Glutamatergic neuron (in vitro differentiated cells): ENCODE measurements around the gene PHKB. TPM values are rescaled to one million over a fixed set of nuclear protein-coding genes. Genes with fewer than 3 reads are reported as not detected.

Source experiments
- DNase-seq: peaks from one replicate; pipeline ENCODE4 v3.0.0; 2022
- H3K27ac Mint-ChIP-seq: one replicate; pipeline ENCODE4 v1.8.0; 2020; ENCODE audit warnings: mild to moderate bottlenecking, mixed read lengths, inconsistent platforms; ENCODE audit not compliant: unreplicated experiment
- H3K27me3 Mint-ChIP-seq: one replicate; pipeline ENCODE4 v1.8.0; 2020; ENCODE audit warnings: mild to moderate bottlenecking, moderate library complexity, mixed read lengths, inconsistent platforms; ENCODE audit not compliant: unreplicated experiment
- H3K36me3 Mint-ChIP-seq: one replicate; pipeline ENCODE4 v1.8.0; 2020; ENCODE audit warnings: mild to moderate bottlenecking, mixed read lengths, inconsistent platforms; ENCODE audit not compliant: unreplicated experiment
- H3K4me1 Mint-ChIP-seq: one replicate; pipeline ENCODE4 v1.8.0; 2020; ENCODE audit warnings: mild to moderate bottlenecking, low read depth, mixed read lengths, inconsistent platforms; ENCODE audit not compliant: unreplicated experiment
- H3K4me3 Mint-ChIP-seq: one replicate; pipeline ENCODE4 v1.8.0; 2020; ENCODE audit warnings: mild to moderate bottlenecking, mixed read lengths, inconsistent platforms; ENCODE audit not compliant: unreplicated experiment
- H3K9me3 Mint-ChIP-seq: one replicate; pipeline ENCODE4 v1.8.0; 2020; ENCODE audit warnings: mild to moderate bottlenecking, moderate library complexity, mixed read lengths, inconsistent platforms; ENCODE audit not compliant: unreplicated experiment
- total RNA-seq: library from RNA; stranded (reverse); fragmentation: NEBNext Ultra II Directional; extraction: Animal tissue kit (Norgen Biotek cat#: 25700); gene quantifications from one replicate; pipeline ENCODE4 v1.2.1, GENCODE V29; 2021; ENCODE audit not compliant: unreplicated experiment
- TF ChIP-seq, protein P1 (sequence below): fragments of 200-600 bp; sonication (generic); IDR thresholded peaks from one replicate; pipeline ENCODE4 v1.5.0; 2021; ENCODE audit not compliant: partially characterized antibody, unreplicated experiment

The PHKB gene
- total RNA-seq, 1 donor from 2014 or later, result 123 TPM

DNA sequence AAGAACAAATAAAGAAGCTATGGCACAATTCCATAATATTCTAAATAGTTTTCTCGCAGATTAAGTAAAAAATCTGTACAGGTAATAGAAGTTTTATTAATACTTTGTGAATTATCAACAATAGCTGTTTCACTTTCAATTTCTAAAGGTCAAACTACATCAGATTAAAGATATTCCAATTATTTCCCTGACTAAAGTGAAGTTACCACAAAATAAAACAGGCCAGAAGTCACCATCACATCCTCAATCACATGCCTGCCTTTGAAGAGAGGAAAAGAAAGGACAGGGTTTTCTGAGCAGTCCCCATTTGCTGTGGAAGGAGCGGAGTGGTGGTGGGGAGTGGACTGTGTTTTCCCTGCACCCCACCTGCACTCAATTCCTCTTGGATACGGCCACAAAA is 11.3 kb upstream of the PHKB start:
- Mint-ChIP-seq H3K9me3 (no peaks in the 10 kb centered on the region), H3K4me1 (no peaks in the 10 kb centered on the region), H3K4me3 (no peak overlapping the region), H3K27ac (no peak overlapping the region), H3K36me3 (no peaks in the 10 kb centered on the region), H3K27me3 (no peaks in the 10 kb centered on the region)
- TF ChIP-seq, protein P1, sequence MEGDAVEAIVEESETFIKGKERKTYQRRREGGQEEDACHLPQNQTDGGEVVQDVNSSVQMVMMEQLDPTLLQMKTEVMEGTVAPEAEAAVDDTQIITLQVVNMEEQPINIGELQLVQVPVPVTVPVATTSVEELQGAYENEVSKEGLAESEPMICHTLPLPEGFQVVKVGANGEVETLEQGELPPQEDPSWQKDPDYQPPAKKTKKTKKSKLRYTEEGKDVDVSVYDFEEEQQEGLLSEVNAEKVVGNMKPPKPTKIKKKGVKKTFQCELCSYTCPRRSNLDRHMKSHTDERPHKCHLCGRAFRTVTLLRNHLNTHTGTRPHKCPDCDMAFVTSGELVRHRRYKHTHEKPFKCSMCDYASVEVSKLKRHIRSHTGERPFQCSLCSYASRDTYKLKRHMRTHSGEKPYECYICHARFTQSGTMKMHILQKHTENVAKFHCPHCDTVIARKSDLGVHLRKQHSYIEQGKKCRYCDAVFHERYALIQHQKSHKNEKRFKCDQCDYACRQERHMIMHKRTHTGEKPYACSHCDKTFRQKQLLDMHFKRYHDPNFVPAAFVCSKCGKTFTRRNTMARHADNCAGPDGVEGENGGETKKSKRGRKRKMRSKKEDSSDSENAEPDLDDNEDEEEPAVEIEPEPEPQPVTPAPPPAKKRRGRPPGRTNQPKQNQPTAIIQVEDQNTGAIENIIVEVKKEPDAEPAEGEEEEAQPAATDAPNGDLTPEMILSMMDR, result no peak
- DNase-seq, result no peak

DNA sequence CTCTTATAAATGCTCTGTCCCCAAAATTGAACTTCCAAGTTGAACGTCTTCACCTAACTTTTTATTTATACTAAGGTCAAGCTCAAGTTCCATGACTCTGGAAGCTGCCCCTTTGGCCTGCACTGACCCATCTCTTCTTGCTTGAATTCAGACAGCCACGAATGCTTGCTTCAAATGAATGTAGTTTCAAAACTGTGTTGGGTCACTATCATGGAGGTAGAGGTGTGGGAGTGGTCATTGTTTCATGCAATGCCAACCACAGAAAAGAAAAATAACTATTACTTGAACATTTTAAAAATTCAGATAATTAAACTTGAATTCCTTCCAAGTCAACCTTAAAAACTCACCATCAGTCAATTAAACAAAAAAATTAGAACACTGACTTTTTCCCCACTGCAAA is 2.8 kb upstream of the PHKB start:
- no peak for DNase-seq
- H3K4me1 Mint-ChIP-seq, result peaks cover 12% of the 10 kb centered on the region
- H3K9me3 Mint-ChIP-seq, result peaks cover 5% of the 10 kb centered on the region
- TF ChIP-seq, protein P1, result no peak
- H3K27ac Mint-ChIP-seq, result no peak overlapping the region
- no peaks in the 10 kb centered on the region for H3K36me3 Mint-ChIP-seq
- H3K27me3 Mint-ChIP-seq, result peaks cover 2% of the 10 kb centered on the region
- no peak overlapping the region for H3K4me3 Mint-ChIP-seq

DNA sequence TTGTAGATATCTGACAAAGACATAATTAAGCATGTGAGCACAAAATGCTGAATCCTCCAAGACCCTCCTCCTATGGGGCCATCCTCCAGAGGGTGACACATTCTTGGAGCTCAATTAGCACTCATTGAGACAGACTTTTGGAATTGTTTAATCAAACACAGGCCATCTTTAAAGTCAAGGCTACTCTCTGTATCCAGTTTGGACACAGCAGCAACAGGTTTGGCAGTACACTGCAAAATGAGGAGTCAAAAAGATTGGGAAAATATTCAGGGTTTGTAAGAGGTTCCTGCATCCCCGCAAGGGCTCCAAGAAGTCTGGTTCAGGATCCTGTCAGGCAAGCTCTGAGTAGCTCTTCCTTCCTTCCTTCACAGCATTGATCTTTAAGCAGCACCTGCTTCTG is 1.5 kb upstream of the PHKB start:
- Mint-ChIP-seq H3K9me3 (peaks cover 5% of the 10 kb centered on the region), H3K36me3 (no peaks in the 10 kb centered on the region), H3K27ac (peak overlapping the region; percentile 95), H3K4me3 (peak overlapping the region; percentile 89), H3K4me1 (peaks cover 23% of the 10 kb centered on the region), H3K27me3 (peaks cover 2% of the 10 kb centered on the region)
- TF ChIP-seq, protein P1, result no peak
- no peak for DNase-seq

DNA sequence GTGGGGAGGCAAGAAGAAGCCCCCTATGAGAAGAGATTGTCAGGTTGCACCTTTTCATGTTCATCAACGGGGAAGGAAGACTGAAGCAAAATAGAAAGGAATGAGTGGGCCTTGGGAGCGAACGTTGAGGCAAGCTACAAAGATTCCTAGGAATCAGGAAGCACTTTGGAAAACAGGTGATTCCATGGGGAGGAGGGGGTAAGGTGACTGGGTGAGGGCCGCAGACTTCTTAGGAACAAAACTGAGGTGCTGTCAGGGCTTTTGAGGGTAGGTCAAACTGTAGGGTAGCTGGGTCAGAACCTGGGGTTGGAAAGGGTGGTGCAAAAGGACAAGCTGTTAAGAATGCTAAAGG is 796 bp upstream of the PHKB start:
- Mint-ChIP-seq H3K27me3 (peaks cover 2% of the 10 kb centered on the region), H3K27ac (peak overlapping the region; percentile 95), H3K4me3 (peak overlapping the region; percentile 89), H3K36me3 (no peaks in the 10 kb centered on the region), H3K4me1 (peaks cover 25% of the 10 kb centered on the region), H3K9me3 (peaks cover 5% of the 10 kb centered on the region)
- TF ChIP-seq, protein P1, result no peak
- no peak for DNase-seq

DNA sequence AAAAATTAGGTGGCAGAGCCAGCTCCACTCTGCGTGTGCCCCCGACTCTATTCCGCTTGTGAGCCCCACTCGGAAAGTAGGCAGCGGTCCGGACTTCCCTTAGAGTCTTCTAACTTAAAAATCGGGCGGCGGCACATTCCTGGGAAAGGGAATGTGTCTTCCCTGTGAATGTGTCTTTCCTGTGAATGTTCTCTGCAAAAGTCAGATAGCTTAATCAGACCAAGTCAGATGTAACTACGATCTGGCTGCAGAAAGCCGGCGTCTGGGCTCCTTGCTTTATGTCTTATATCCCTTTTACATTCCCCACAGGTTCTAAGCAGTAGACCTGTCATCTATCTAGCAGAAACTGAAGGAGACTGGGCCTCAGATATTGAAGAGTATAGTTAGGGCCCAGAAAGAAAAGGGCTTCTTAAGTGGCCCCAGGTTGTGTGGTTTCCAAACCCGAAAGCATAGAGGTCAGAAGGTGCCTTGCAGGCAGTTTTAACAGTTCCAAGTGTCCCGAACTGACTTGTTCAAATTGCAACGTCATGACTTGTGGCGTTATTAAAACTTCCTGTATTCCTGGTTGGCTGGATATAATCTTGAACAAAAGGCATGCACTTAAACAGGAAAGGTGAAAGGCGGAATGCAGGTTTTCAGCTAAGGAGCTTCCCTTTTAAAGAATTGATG is 601 bp downstream of the PHKB start:
- Mint-ChIP-seq H3K4me1 (peaks cover 28% of the 10 kb centered on the region), H3K4me3 (peak overlapping the region; percentile 97)
- DNase-seq, result no peak

More for the DNA sequence above, 601 bp downstream of the PHKB start:
- Mint-ChIP-seq H3K27ac (peak overlapping the region; percentile 87), H3K9me3 (peaks cover 5% of the 10 kb centered on the region), H3K36me3 (no peaks in the 10 kb centered on the region), H3K27me3 (peaks cover 2% of the 10 kb centered on the region)
- TF ChIP-seq, protein P1, result no peak
